AG09309 (cell line): ENCODE data around the gene ZNF317.

Experiments used
- DNase-seq: peaks from one replicate; pipeline ENCODE4 v3.0.0-alpha.2; 2010; ENCODE audit warnings: low read depth
- H3K4me3 ChIP-seq: 2 replicates; pipeline ENCODE4 v1.5.1; 2011; ENCODE audit warnings: mild to moderate bottlenecking, low read depth, low read length, moderate library complexity; ENCODE audit not compliant: control insufficient read depth
- TF ChIP-seq, protein P1 (sequence below): IDR thresholded peaks from 2 replicates; pipeline ENCODE4 v1.5.1; 2011; ENCODE audit warnings: mild to moderate bottlenecking, low read depth, low read length, inconsistent platforms; ENCODE audit not compliant: insufficient read depth, control insufficient read depth; ENCODE audit errors: missing control alignments

The ZNF317 gene

DNA sequence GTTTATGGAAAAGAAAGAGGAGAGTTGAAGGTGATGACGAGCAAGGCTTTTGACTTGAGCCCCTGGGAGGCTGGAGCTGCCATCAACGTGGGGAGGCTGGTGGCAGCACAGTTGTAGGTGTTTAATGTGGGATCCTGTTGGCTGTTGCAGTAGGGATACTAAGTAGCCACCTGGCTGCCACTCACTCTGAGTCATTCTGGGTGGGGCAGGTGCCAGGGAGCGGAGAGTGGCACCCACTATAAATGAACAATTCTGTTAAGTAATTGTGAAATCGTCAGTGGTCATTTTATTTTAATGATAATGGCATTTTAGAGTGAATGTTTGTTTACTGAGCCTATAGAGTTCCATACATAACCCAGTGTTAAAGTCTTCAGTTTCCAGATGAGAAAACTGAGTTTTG, 9.8 kb downstream of the ZNF317 start:
- DNase-seq: no peak
- TF ChIP-seq, protein P1, sequence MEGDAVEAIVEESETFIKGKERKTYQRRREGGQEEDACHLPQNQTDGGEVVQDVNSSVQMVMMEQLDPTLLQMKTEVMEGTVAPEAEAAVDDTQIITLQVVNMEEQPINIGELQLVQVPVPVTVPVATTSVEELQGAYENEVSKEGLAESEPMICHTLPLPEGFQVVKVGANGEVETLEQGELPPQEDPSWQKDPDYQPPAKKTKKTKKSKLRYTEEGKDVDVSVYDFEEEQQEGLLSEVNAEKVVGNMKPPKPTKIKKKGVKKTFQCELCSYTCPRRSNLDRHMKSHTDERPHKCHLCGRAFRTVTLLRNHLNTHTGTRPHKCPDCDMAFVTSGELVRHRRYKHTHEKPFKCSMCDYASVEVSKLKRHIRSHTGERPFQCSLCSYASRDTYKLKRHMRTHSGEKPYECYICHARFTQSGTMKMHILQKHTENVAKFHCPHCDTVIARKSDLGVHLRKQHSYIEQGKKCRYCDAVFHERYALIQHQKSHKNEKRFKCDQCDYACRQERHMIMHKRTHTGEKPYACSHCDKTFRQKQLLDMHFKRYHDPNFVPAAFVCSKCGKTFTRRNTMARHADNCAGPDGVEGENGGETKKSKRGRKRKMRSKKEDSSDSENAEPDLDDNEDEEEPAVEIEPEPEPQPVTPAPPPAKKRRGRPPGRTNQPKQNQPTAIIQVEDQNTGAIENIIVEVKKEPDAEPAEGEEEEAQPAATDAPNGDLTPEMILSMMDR: no peak
- no peak overlapping the region for H3K4me3 ChIP-seq

DNA sequence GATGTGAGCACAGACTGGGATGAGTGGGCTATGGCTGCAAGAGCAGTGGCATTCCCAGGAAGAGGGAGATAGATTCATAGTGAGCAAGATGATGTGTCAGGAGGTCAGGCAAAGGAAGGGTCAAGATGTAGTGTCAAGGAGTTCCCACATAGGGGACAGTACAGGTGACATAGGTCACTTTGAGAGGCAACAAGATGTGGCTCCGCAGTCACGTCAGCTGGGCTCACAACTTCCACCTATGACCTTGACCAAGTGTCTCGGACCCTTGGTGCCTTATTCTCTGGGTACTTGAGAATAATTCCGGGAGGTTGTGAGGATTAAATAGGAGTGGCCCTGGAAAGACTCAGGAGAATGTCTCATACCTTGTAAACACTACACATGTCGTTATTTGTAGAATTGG, 10.5 kb downstream of the ZNF317 start:
- no peak overlapping the region for H3K4me3 ChIP-seq
- TF ChIP-seq, protein P1: no peak
- no peak for DNase-seq

DNA sequence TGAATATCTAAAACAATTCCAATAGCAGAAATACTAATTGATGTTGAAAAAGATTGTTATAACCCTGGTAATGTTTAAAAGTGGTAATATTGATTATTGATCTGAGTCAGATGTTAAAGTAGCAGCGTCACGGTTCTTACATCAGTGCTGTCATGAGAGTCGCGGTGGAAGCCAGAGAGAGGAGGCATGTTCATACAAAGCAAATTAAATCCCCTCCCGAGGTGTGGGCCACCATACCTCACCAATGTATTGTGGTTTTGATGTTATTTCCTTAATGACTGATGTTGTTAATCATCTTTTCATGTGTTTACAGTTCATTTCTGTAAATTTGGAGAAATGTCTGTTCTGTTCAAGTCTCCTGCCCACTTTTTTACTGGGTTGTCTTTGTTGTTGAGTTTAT, 11.2 kb downstream of the ZNF317 start:
- TF ChIP-seq, protein P1: no peak
- no peak overlapping the region for H3K4me3 ChIP-seq

DNA sequence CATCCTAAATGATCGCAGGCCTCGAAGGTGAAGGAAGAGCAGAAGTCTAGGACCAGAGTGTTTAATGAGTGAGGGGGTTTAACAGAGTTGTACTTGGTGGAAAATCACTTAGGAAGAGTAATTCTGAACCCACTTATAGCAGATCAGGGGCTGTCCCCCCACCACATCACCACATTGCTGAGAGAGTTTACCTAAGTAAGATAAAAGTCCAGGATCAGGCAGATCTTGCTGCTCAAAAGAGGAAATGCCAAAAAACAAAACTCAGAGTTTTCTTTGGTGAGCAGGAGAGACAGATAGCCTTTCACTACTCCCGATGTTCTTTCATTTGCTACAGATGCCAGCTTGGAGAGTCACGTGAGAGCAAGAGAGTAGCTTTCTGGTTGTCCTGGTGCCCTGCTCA, 15.4 kb downstream of the ZNF317 start:
- no peak overlapping the region for H3K4me3 ChIP-seq
- TF ChIP-seq, protein P1: no peak
- no peak for DNase-seq

More for the DNA sequence above, 11.2 kb downstream of the ZNF317 start:
- DNase-seq: no peak

DNA sequence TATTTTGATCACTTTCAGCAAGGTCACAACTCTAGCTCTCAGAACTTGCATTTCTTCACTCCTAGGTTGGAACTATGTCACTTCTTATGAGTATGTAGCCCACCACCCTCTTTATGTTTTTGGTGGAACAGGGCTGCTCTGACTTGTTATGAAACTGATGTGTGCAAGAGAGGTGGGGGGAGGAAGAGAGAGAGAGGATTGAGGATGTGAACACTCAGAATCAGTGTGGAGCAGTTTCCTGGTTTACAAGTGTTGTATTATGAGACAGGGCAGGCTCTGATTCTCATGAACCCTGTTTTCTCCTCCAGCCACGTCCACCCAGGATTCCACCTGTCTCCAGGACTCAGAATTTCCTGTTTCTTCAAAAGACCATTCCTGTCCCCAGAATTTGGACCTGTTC, 16.1 kb downstream of the ZNF317 start:
- H3K4me3 ChIP-seq: no peak overlapping the region
- TF ChIP-seq, protein P1: no peak
- DNase-seq: no peak

DNA sequence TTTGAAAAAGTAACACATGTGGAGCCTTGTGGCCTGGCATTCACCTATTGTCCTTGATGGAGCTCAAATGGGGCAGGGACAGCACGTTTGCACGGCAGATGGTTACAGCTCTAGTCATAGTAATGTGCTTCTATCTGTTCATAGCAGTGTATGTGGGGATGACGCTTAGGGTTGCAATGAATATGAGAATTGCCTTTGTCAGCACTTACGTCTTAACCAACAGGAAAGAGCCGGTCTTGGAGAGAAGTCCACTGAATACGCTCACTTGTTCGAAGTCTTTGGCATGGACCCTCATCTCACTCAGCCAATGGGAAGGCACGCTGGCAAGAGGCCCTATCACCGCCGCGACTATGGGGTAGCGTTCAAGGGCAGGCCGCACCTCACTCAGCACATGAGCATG, 19.7 kb downstream of the ZNF317 start:
- no peak for DNase-seq
- TF ChIP-seq, protein P1: no peak

DNA sequence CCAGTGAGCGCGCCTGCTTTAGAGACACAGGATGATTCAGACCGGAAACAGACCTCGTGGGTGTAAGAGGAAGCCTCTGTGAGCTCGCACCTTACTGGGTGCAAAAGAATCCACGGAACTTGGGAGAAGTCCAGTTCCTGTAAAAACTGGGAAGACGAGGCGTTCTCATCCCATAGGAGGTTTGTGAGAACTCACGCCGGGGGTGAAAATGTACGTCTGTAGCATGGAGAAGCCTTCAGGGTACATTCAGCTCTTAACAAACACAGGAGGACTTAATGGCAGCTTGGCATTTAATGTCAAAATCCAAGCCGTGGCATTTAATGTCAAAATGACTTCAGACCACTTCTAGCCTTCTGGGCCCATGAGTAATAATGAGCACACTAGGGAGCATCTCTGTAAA, 21.2 kb downstream of the ZNF317 start:
- H3K4me3 ChIP-seq: no peak overlapping the region
- DNase-seq: no peak
- TF ChIP-seq, protein P1: no peak

More for the DNA sequence above, 19.7 kb downstream of the ZNF317 start:
- no peak overlapping the region for H3K4me3 ChIP-seq
